NB4 (cell line): ENCODE data around the gene MAD1L1.

Experiments used
- MYC ChIP-seq: IDR thresholded peaks from 2 replicates; pipeline ENCODE4 v1.6.1; 2011; ENCODE audit warnings: low read depth, low read length
- POLR2A ChIP-seq: IDR thresholded peaks from 2 replicates; pipeline ENCODE4 v1.6.1; 2011; ENCODE audit warnings: mild to moderate bottlenecking; ENCODE audit not compliant: insufficient read length; ENCODE audit errors: extremely low read depth
- TF ChIP-seq, protein P1 (sequence below): IDR thresholded peaks from one replicate; pipeline ENCODE4 v1.5.1; 2012; ENCODE audit warnings: low read depth, low read length

- TF ChIP-seq, protein P1, sequence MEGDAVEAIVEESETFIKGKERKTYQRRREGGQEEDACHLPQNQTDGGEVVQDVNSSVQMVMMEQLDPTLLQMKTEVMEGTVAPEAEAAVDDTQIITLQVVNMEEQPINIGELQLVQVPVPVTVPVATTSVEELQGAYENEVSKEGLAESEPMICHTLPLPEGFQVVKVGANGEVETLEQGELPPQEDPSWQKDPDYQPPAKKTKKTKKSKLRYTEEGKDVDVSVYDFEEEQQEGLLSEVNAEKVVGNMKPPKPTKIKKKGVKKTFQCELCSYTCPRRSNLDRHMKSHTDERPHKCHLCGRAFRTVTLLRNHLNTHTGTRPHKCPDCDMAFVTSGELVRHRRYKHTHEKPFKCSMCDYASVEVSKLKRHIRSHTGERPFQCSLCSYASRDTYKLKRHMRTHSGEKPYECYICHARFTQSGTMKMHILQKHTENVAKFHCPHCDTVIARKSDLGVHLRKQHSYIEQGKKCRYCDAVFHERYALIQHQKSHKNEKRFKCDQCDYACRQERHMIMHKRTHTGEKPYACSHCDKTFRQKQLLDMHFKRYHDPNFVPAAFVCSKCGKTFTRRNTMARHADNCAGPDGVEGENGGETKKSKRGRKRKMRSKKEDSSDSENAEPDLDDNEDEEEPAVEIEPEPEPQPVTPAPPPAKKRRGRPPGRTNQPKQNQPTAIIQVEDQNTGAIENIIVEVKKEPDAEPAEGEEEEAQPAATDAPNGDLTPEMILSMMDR, result no peak
- TF ChIP-seq POLR2A (no peak), MYC (no peak)
Observed at GRCh38 chr7:1859266-1860035, 373.3 kb downstream of the MAD1L1 start.
